PC-3 (cell line): Measurements from ENCODE around the gene KDM6B.

Source experiments
- CTCF ChIP-seq: fragments of 300-600 bp; sonication (generic); conservative IDR thresholded peaks from 2 replicates; pipeline ENCODE4 v1.5.1; 2017; ENCODE audit warnings: antibody characterized with exemption, low read depth, mild to moderate bottlenecking, low read length
- EZH2 ChIP-seq: fragments of 300-600 bp; sonication (generic); IDR thresholded peaks from one replicate; pipeline ENCODE4 v1.6.1; 2017; ENCODE audit warnings: antibody characterized with exemption, mild to moderate bottlenecking, low read length; ENCODE audit not compliant: unreplicated experiment
- EZH2phosphoT487 ChIP-seq: fragments of 300-600 bp; sonication (generic); IDR thresholded peaks from 2 replicates; pipeline ENCODE4 v1.6.1; 2018; ENCODE audit warnings: mild to moderate bottlenecking, antibody characterized with exemption, low read length, borderline replicate concordance

- TF ChIP-seq CTCF (no peak), EZH2 (no peak), EZH2phosphoT487 (no peak)
Measured at GRCh38 chr17:7853691-7854038, 19.6 kb downstream of the KDM6B start.
